ENCODE data around the gene TOX2. TPM values are rescaled to one million over a fixed set of nuclear protein-coding genes. Genes with fewer than 3 reads are reported as not detected.

TOX2 gene
- total RNA-seq, 1 experiment from 2014 or later, result 117 TPM

DNA sequence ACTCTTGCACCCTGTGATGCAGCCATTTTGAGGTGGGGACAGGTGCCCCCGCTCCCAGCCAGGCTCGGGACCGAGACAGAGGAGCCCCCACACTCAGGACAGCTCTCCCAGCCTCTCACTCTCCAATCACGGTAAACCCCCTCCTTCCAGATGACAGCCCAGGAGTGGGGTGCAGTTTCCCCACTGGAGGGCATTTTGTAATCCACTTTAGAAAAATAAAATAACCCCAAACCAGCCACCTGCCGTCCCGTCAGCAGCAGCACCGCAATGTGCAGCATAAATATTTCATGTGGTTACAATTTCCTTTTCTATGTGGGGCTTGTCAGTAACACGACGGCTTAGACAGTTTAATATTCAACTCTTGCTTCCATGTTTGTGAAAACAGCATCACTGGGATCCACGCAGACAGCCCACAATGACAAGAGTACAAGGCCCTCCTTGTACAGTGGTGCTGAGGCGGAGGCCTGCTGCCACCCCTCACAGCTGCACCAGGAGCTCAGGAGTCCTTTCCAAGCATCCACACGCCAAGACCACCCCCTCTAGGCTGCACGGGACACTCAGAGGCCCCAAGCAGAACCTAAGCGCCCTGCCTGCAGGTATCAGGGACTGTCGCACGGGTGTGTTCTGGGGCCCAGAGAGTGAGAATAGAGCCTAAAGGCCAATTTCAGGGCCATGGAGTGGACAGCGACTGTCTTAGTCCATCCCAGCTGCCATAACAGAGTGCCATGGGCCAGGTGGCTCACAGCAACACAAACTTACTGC lies 155.7 kb downstream of the TOX2 start:
- TF ChIP-seq, protein P1, sequence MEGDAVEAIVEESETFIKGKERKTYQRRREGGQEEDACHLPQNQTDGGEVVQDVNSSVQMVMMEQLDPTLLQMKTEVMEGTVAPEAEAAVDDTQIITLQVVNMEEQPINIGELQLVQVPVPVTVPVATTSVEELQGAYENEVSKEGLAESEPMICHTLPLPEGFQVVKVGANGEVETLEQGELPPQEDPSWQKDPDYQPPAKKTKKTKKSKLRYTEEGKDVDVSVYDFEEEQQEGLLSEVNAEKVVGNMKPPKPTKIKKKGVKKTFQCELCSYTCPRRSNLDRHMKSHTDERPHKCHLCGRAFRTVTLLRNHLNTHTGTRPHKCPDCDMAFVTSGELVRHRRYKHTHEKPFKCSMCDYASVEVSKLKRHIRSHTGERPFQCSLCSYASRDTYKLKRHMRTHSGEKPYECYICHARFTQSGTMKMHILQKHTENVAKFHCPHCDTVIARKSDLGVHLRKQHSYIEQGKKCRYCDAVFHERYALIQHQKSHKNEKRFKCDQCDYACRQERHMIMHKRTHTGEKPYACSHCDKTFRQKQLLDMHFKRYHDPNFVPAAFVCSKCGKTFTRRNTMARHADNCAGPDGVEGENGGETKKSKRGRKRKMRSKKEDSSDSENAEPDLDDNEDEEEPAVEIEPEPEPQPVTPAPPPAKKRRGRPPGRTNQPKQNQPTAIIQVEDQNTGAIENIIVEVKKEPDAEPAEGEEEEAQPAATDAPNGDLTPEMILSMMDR (conservative IDR thresholded peaks at IDR 0.05; ENCODE audit: low read depth, low read length), result no peak
- no peak for TF ChIP-seq EZH2 (IDR thresholded peaks at IDR 0.05; ENCODE audit: borderline replicate concordance, low read depth, low read length, poor library complexity, severe bottlenecking)
- Histone ChIP-seq H3K4me1 (ENCODE audit: insufficient read depth, low read length, poor library complexity, severe bottlenecking) (no peaks in the 10 kb centered on the region), H3K27me3 (replicated peaks; ENCODE audit: insufficient read depth, low read depth, low read length, poor library complexity) (no peaks in the 10 kb centered on the region), H3K27ac (ENCODE audit: low read depth, low read length, poor library complexity, severe bottlenecking) (no peak overlapping the region), H3K4me3 (ENCODE audit: low read depth, low read length, poor library complexity, severe bottlenecking) (no peak overlapping the region), H3K36me3 (ENCODE audit: insufficient read depth, low read length, poor library complexity, severe bottlenecking) (peaks cover 23% of the 10 kb centered on the region), H3K9me3 (ENCODE audit: low read depth, low read length, poor library complexity, severe bottlenecking) (no peaks in the 10 kb centered on the region)
- CTCF ChIA-PET, result no interaction called here
- DNase-seq (ENCODE audit: low spot score), result no peak
- no TSS peak for BruUV-seq (replicated peaks)
- intact Hi-C loops (cut with micrococcal nuclease; ENCODE audit: unreplicated experiment), result no loop called here
- POLR2A ChIA-PET (ENCODE audit: low non-redundant PET), result no interaction called here

- no peak for DNase-seq (ENCODE audit: low spot score)
- CTCF ChIA-PET, result no interaction called here
- Histone ChIP-seq H3K4me3 (ENCODE audit: low read depth, low read length, poor library complexity, severe bottlenecking) (no peak overlapping the region), H3K27me3 (replicated peaks; ENCODE audit: insufficient read depth, low read depth, low read length, poor library complexity) (no peaks in the 10 kb centered on the region), H3K36me3 (ENCODE audit: insufficient read depth, low read length, poor library complexity, severe bottlenecking) (peaks cover 22% of the 10 kb centered on the region), H3K27ac (ENCODE audit: low read depth, low read length, poor library complexity, severe bottlenecking) (no peak overlapping the region), H3K4me1 (ENCODE audit: insufficient read depth, low read length, poor library complexity, severe bottlenecking) (no peaks in the 10 kb centered on the region), H3K9me3 (ENCODE audit: low read depth, low read length, poor library complexity, severe bottlenecking) (no peaks in the 10 kb centered on the region)
- BruUV-seq (replicated peaks), result no TSS peak
- TF ChIP-seq, protein P1 (conservative IDR thresholded peaks at IDR 0.05; ENCODE audit: low read depth, low read length), result no peak
- no peak for TF ChIP-seq EZH2 (IDR thresholded peaks at IDR 0.05; ENCODE audit: borderline replicate concordance, low read depth, low read length, poor library complexity, severe bottlenecking)
- POLR2A ChIA-PET (ENCODE audit: low non-redundant PET), result no interaction called here
- intact Hi-C loops (cut with micrococcal nuclease; ENCODE audit: unreplicated experiment), result no loop called here
These were observed 156.4 kb downstream of the TOX2 start for GRCh38 chr20:44071057-44071456.

DNA sequence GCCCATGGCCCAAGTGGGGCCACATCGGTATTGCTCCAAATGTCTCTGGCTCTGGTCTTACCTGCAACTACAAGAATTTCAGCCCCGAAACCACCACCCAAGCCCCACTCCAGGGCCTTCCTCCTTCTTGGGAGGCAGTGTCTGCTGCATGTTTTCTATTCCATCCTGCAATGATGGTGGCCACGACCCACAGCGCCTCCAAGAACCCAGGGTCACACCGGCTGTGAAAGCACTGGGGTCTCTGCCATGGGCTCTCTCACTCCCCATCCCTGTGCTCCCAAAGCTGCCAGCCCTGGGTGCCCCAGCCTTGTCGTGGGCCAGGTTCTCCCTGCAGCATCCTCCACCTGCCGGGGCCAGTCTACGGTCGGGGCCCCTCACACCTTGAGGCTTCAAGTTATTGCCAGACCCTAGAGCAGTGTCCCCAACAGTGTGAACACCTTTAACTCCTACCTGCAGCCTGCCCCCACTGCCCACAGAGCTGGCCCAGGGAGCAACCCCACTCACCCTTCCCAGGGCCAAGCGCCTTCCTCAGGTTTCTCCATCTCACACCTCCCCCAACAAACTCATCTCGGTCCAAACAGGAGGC lies 157.0 kb downstream of the TOX2 start:
- Histone ChIP-seq H3K4me3 (ENCODE audit: low read depth, low read length, poor library complexity, severe bottlenecking) (no peak overlapping the region), H3K9me3 (ENCODE audit: low read depth, low read length, poor library complexity, severe bottlenecking) (no peaks in the 10 kb centered on the region), H3K4me1 (ENCODE audit: insufficient read depth, low read length, poor library complexity, severe bottlenecking) (no peaks in the 10 kb centered on the region), H3K27ac (ENCODE audit: low read depth, low read length, poor library complexity, severe bottlenecking) (no peak overlapping the region), H3K27me3 (replicated peaks; ENCODE audit: insufficient read depth, low read depth, low read length, poor library complexity) (no peaks in the 10 kb centered on the region), H3K36me3 (ENCODE audit: insufficient read depth, low read length, poor library complexity, severe bottlenecking) (peaks cover 17% of the 10 kb centered on the region)
- no peak for DNase-seq (ENCODE audit: low spot score)
- intact Hi-C loops (cut with micrococcal nuclease; ENCODE audit: unreplicated experiment), result no loop called here
- ChIA-PET CTCF (no interaction called here), POLR2A (ENCODE audit: low non-redundant PET) (no interaction called here)
- TF ChIP-seq, protein P1 (conservative IDR thresholded peaks at IDR 0.05; ENCODE audit: low read depth, low read length), result no peak
- TF ChIP-seq EZH2 (IDR thresholded peaks at IDR 0.05; ENCODE audit: borderline replicate concordance, low read depth, low read length, poor library complexity, severe bottlenecking), result no peak
- no TSS peak for BruUV-seq (replicated peaks)

Measured in A673 (cell line).